ENCODE data around the gene RASSF8. TPM values are rescaled to one million over a fixed set of nuclear protein-coding genes. Genes with fewer than 3 reads are reported as not detected.
A peak's percentile ranks its signal among the peaks of the same experiment; 100 is the strongest.

Gene RASSF8
- total RNA-seq, 1 experiment from 2014 or later = 51.2 TPM

GRCh38 chr12:26047401-26048226, 89.1 kb downstream of the RASSF8 start:
- POLR2A ChIA-PET (ENCODE audit: unreplicated experiment) = interaction anchor here (0.6 kb wide), 1 partner anchor 16 kb away, joined by 5 read pairs; no protein-coding TSS in a partner anchor
- H3K9me2 ChIP-seq (replicated peaks; ENCODE audit: low read length) = no peaks in the 10 kb centered on the region
- H3K79me2 ChIP-seq (ENCODE audit: low read length) = peaks cover 75% of the 10 kb centered on the region
- no peak overlapping the region for H3K4me3 ChIP-seq (ENCODE audit: low read length)
- H4K20me1 ChIP-seq (ENCODE audit: low read length) = no peaks in the 10 kb centered on the region; the same call in 1 of the 2 replicates
- H3K4me1 ChIP-seq (ENCODE audit: insufficient read depth, low read length) = peaks cover 55% of the 10 kb centered on the region
- no peaks in the 10 kb centered on the region for H3F3A ChIP-seq (ENCODE audit: low read length, unreplicated experiment)
- no peak overlapping the region for H2AFZ ChIP-seq (ENCODE audit: low read length)
- no peak overlapping the region for H3K4me2 ChIP-seq (ENCODE audit: low read length)
- TF ChIP-seq EZH2phosphoT487 (IDR thresholded peaks at IDR 0.05; ENCODE audit: borderline replicate concordance, low read length) (no peak), EZH2 (IDR thresholded peaks at IDR 0.05; ENCODE audit: low read length, unreplicated experiment) (no peak), CTCF (conservative IDR thresholded peaks at IDR 0.05; ENCODE audit: low read depth, low read length) (no peak)
- H3K9me3 ChIP-seq (ENCODE audit: low read length) = no peaks in the 10 kb centered on the region
- no peaks in the 10 kb centered on the region for H3K36me3 ChIP-seq (ENCODE audit: low read depth, low read length)
- no peak overlapping the region for H3K9ac ChIP-seq (ENCODE audit: low read length)
- intact Hi-C loops (cut with micrococcal nuclease) = no loop called here
- no peaks in the 10 kb centered on the region for H3K27me3 ChIP-seq (ENCODE audit: low read length)
- DNase-seq (peak; percentile 40), ATAC-seq (no peak)
- CTCF ChIA-PET = interaction anchor here (0.7 kb wide), 1 partner anchor 88 kb away, joined by 3 read pairs; no protein-coding TSS in a partner anchor
- H3K27ac ChIP-seq (ENCODE audit: low read length) = no peak overlapping the region
- no TSS peak for BruUV-seq (replicated peaks)

GRCh38 chr12:26052652-26053051, 94.2 kb downstream of the RASSF8 start:
- TF ChIP-seq EZH2phosphoT487 (IDR thresholded peaks at IDR 0.05; ENCODE audit: borderline replicate concordance, low read length) (no peak), CTCF (conservative IDR thresholded peaks at IDR 0.05; ENCODE audit: low read depth, low read length) (no peak)
- ATAC-seq = peak; percentile 66

GRCh38 chr12:26054383-26054782, 95.9 kb downstream of the RASSF8 start:
- no peaks in the 10 kb centered on the region for H3F3A ChIP-seq (ENCODE audit: low read length, unreplicated experiment)
- no TSS peak for BruUV-seq (replicated peaks)
- ATAC-seq = no peak
- H4K20me1 ChIP-seq (ENCODE audit: low read length) = no peaks in the 10 kb centered on the region
- DNase-seq = no peak
- no peaks in the 10 kb centered on the region for H3K27me3 ChIP-seq (ENCODE audit: low read length)
- TF ChIP-seq EZH2phosphoT487 (IDR thresholded peaks at IDR 0.05; ENCODE audit: borderline replicate concordance, low read length) (no peak), CTCF (conservative IDR thresholded peaks at IDR 0.05; ENCODE audit: low read depth, low read length) (no peak), EZH2 (IDR thresholded peaks at IDR 0.05; ENCODE audit: low read length, unreplicated experiment) (no peak)
- H3K79me2 ChIP-seq (ENCODE audit: low read length) = peaks cover 50% of the 10 kb centered on the region
- ChIA-PET POLR2A (ENCODE audit: unreplicated experiment) (no interaction called here), CTCF (no interaction called here)
- no peaks in the 10 kb centered on the region for H3K9me3 ChIP-seq (ENCODE audit: low read length)
- intact Hi-C loops (cut with micrococcal nuclease) = no loop called here
- H3K9me2 ChIP-seq (replicated peaks; ENCODE audit: low read length) = no peaks in the 10 kb centered on the region
- peaks cover 5% of the 10 kb centered on the region; the same call in 1 of the 2 replicates for H3K36me3 ChIP-seq (ENCODE audit: low read depth, low read length)
- H3K4me1 ChIP-seq (ENCODE audit: insufficient read depth, low read length) = peaks cover 41% of the 10 kb centered on the region
- H2AFZ ChIP-seq (ENCODE audit: low read length) = no peak overlapping the region
- no peak overlapping the region for H3K4me2 ChIP-seq (ENCODE audit: low read length)
- H3K4me3 ChIP-seq (ENCODE audit: low read length) = no peak overlapping the region
- H3K9ac ChIP-seq (ENCODE audit: low read length) = no peak overlapping the region
- no peak overlapping the region for H3K27ac ChIP-seq (ENCODE audit: low read length)

More at GRCh38 chr12:26052652-26053051, 94.2 kb downstream of the RASSF8 start:
- H3K4me2 ChIP-seq (ENCODE audit: low read length) = peak overlapping the region; percentile 71
- H3F3A ChIP-seq (ENCODE audit: low read length, unreplicated experiment) = no peaks in the 10 kb centered on the region
- H3K79me2 ChIP-seq (ENCODE audit: low read length) = peaks cover 60% of the 10 kb centered on the region
- intact Hi-C loops (cut with micrococcal nuclease) = no loop called here
- peak overlapping the region; percentile 13; the same call in 1 of the 2 replicates for H3K4me3 ChIP-seq (ENCODE audit: low read length)
- H3K36me3 ChIP-seq (ENCODE audit: low read depth, low read length) = no peaks in the 10 kb centered on the region
- POLR2A ChIA-PET (ENCODE audit: unreplicated experiment) = no interaction called here
- no peak overlapping the region for H3K9ac ChIP-seq (ENCODE audit: low read length)
- peak overlapping the region; percentile 60 for H3K27ac ChIP-seq (ENCODE audit: low read length)
- peak; percentile 79 for DNase-seq
- no TSS peak for BruUV-seq (replicated peaks)
- no peaks in the 10 kb centered on the region for H3K9me3 ChIP-seq (ENCODE audit: low read length)
- H3K27me3 ChIP-seq (ENCODE audit: low read length) = no peaks in the 10 kb centered on the region
- no peaks in the 10 kb centered on the region for H3K9me2 ChIP-seq (replicated peaks; ENCODE audit: low read length)
- CTCF ChIA-PET = no interaction called here
- no peak overlapping the region for H2AFZ ChIP-seq (ENCODE audit: low read length)
- H3K4me1 ChIP-seq (ENCODE audit: insufficient read depth, low read length) = peaks cover 46% of the 10 kb centered on the region
- H4K20me1 ChIP-seq (ENCODE audit: low read length) = no peaks in the 10 kb centered on the region
